Activated T-cell treated with anti-CD3 and anti-CD28 coated beads, Interleukin-2, amount 50 U/mL, for 24 hours (primary cell): ENCODE measurements around the gene NPTXR.

Experiments
- DNase-seq: peaks from one replicate; pipeline ENCODE4 v3.0.0-alpha.2; 2020
- H3K27ac Mint-ChIP-seq: 2 replicates; pipeline ENCODE4 v1.8.0; 2020; ENCODE audit warnings: mild to moderate bottlenecking, mixed read lengths
- H3K27me3 Mint-ChIP-seq: 2 replicates; pipeline ENCODE4 v1.8.0; 2020; ENCODE audit warnings: mixed read lengths
- H3K36me3 Mint-ChIP-seq: 2 replicates; pipeline ENCODE4 v1.8.0; 2020; ENCODE audit warnings: low read depth, mixed read lengths
- H3K4me1 Mint-ChIP-seq: 2 replicates; pipeline ENCODE4 v1.8.0; 2020; ENCODE audit warnings: low read depth, mixed read lengths
- H3K4me3 Mint-ChIP-seq: 2 replicates; pipeline ENCODE4 v1.8.0; 2020; ENCODE audit warnings: mild to moderate bottlenecking, moderate library complexity, mixed read lengths
- H3K9me3 Mint-ChIP-seq: 2 replicates; pipeline ENCODE4 v1.8.0; 2020; ENCODE audit warnings: mixed read lengths

NPTXR gene

GRCh38 chr22:38843657-38844314 lies at the start of gene NPTXR:
NPTXR (minus strand) TSS chr22:38844028.
- peak; percentile 71 for DNase-seq
- peaks cover 24% of the 10 kb centered on the region for H3K27me3 Mint-ChIP-seq
- peaks cover 23% of the 10 kb centered on the region for H3K4me1 Mint-ChIP-seq
- no peaks in the 10 kb centered on the region for H3K9me3 Mint-ChIP-seq
- peak within 1 kb of the TSS; percentile 76 for H3K4me3 Mint-ChIP-seq
- H3K27ac Mint-ChIP-seq = no peak within 1 kb of the TSS
- no peaks in the 10 kb centered on the region for H3K36me3 Mint-ChIP-seq

GRCh38 chr22:38891256-38891655 lies 47.4 kb upstream of the NPTXR start:
- H3K27ac Mint-ChIP-seq = no peak overlapping the region
- H3K4me3 Mint-ChIP-seq = no peak overlapping the region
- peaks cover 6% of the 10 kb centered on the region for H3K4me1 Mint-ChIP-seq
- no peak for DNase-seq
- peaks cover 6% of the 10 kb centered on the region for H3K27me3 Mint-ChIP-seq
- H3K9me3 Mint-ChIP-seq = no peaks in the 10 kb centered on the region
- no peaks in the 10 kb centered on the region for H3K36me3 Mint-ChIP-seq

- no peak for DNase-seq
- Mint-ChIP-seq H3K9me3 (no peaks in the 10 kb centered on the region), H3K27ac (no peak overlapping the region), H3K4me1 (peaks cover 7% of the 10 kb centered on the region), H3K36me3 (no peaks in the 10 kb centered on the region), H3K4me3 (no peak overlapping the region), H3K27me3 (peaks cover 4% of the 10 kb centered on the region)
These were observed 46.5 kb upstream of the NPTXR start for GRCh38 chr22:38890377-38890776.

- DNase-seq = no peak
- Mint-ChIP-seq H3K4me1 (peaks cover 31% of the 10 kb centered on the region), H3K9me3 (no peaks in the 10 kb centered on the region), H3K27ac (peak overlapping the region; percentile 5), H3K4me3 (no peak overlapping the region), H3K27me3 (no peaks in the 10 kb centered on the region), H3K36me3 (no peaks in the 10 kb centered on the region)
These were observed 42.5 kb upstream of the NPTXR start for GRCh38 chr22:38886333-38886732.

- Mint-ChIP-seq H3K4me1 (peaks cover 32% of the 10 kb centered on the region), H3K27ac (no peak overlapping the region), H3K27me3 (no peaks in the 10 kb centered on the region), H3K36me3 (no peaks in the 10 kb centered on the region), H3K4me3 (no peak overlapping the region), H3K9me3 (no peaks in the 10 kb centered on the region)
- no peak for DNase-seq
These were observed 39.3 kb upstream of the NPTXR start for GRCh38 chr22:38882972-38883622.

GRCh38 chr22:38881997-38882879 lies 38.4 kb upstream of the NPTXR start:
- H3K9me3 Mint-ChIP-seq = no peaks in the 10 kb centered on the region
- H3K4me1 Mint-ChIP-seq = peaks cover 32% of the 10 kb centered on the region
- DNase-seq = no peak
- no peaks in the 10 kb centered on the region for H3K27me3 Mint-ChIP-seq
- peak overlapping the region; percentile 23 for H3K27ac Mint-ChIP-seq
- H3K4me3 Mint-ChIP-seq = no peak overlapping the region
- no peaks in the 10 kb centered on the region for H3K36me3 Mint-ChIP-seq

- Mint-ChIP-seq H3K27ac (no peak overlapping the region), H3K4me1 (peaks cover 28% of the 10 kb centered on the region), H3K27me3 (no peaks in the 10 kb centered on the region), H3K36me3 (no peaks in the 10 kb centered on the region), H3K9me3 (no peaks in the 10 kb centered on the region), H3K4me3 (no peak overlapping the region)
- DNase-seq = no peak
These were observed 37.6 kb upstream of the NPTXR start for GRCh38 chr22:38881464-38881871.

GRCh38 chr22:38879961-38880360 lies 36.1 kb upstream of the NPTXR start:
- Mint-ChIP-seq H3K27ac (no peak overlapping the region), H3K4me3 (no peak overlapping the region), H3K27me3 (no peaks in the 10 kb centered on the region), H3K9me3 (no peaks in the 10 kb centered on the region), H3K36me3 (no peaks in the 10 kb centered on the region), H3K4me1 (peaks cover 33% of the 10 kb centered on the region)
- no peak for DNase-seq

- no peak overlapping the region for H3K4me3 Mint-ChIP-seq
- no peaks in the 10 kb centered on the region for H3K27me3 Mint-ChIP-seq
- H3K4me1 Mint-ChIP-seq = peaks cover 39% of the 10 kb centered on the region
- no peaks in the 10 kb centered on the region for H3K36me3 Mint-ChIP-seq
- no peak overlapping the region for H3K27ac Mint-ChIP-seq
- peaks cover 2% of the 10 kb centered on the region for H3K9me3 Mint-ChIP-seq
- DNase-seq = no peak
These were observed 35.4 kb upstream of the NPTXR start for GRCh38 chr22:38879108-38879729.

- DNase-seq = no peak
- Mint-ChIP-seq H3K4me3 (no peak overlapping the region), H3K9me3 (peaks cover 2% of the 10 kb centered on the region), H3K27ac (no peak overlapping the region), H3K4me1 (peaks cover 45% of the 10 kb centered on the region), H3K27me3 (no peaks in the 10 kb centered on the region), H3K36me3 (no peaks in the 10 kb centered on the region)
These were observed 34.2 kb upstream of the NPTXR start for GRCh38 chr22:38878001-38878400.

- no peaks in the 10 kb centered on the region for H3K27me3 Mint-ChIP-seq
- H3K36me3 Mint-ChIP-seq = peaks cover 19% of the 10 kb centered on the region
- no peak overlapping the region for H3K4me3 Mint-ChIP-seq
- no peak for DNase-seq
- peak overlapping the region; percentile 91 for H3K27ac Mint-ChIP-seq
- H3K9me3 Mint-ChIP-seq = peaks cover 2% of the 10 kb centered on the region
- H3K4me1 Mint-ChIP-seq = peaks cover 45% of the 10 kb centered on the region
These were observed 30.8 kb upstream of the NPTXR start for GRCh38 chr22:38874529-38875222.

- H3K4me1 Mint-ChIP-seq = peaks cover 54% of the 10 kb centered on the region
These were observed 29.9 kb upstream of the NPTXR start for GRCh38 chr22:38873469-38874411.

GRCh38 chr22:38872831-38873248 lies 29.0 kb upstream of the NPTXR start:
- Mint-ChIP-seq H3K4me1 (peaks cover 61% of the 10 kb centered on the region), H3K9me3 (peaks cover 2% of the 10 kb centered on the region), H3K27ac (peak overlapping the region; percentile 91), H3K36me3 (peaks cover 36% of the 10 kb centered on the region), H3K4me3 (peak overlapping the region; percentile 85), H3K27me3 (no peaks in the 10 kb centered on the region)
- peak; percentile 55 for DNase-seq

More at GRCh38 chr22:38873469-38874411, 29.9 kb upstream of the NPTXR start:
- Mint-ChIP-seq H3K9me3 (peaks cover 2% of the 10 kb centered on the region), H3K36me3 (peaks cover 27% of the 10 kb centered on the region), H3K27me3 (no peaks in the 10 kb centered on the region), H3K4me3 (peak overlapping the region; percentile 85), H3K27ac (peak overlapping the region; percentile 91)
- DNase-seq = peak; percentile 76
